ENCODE measurements around the gene SOX11.

SOX11 gene

DNA sequence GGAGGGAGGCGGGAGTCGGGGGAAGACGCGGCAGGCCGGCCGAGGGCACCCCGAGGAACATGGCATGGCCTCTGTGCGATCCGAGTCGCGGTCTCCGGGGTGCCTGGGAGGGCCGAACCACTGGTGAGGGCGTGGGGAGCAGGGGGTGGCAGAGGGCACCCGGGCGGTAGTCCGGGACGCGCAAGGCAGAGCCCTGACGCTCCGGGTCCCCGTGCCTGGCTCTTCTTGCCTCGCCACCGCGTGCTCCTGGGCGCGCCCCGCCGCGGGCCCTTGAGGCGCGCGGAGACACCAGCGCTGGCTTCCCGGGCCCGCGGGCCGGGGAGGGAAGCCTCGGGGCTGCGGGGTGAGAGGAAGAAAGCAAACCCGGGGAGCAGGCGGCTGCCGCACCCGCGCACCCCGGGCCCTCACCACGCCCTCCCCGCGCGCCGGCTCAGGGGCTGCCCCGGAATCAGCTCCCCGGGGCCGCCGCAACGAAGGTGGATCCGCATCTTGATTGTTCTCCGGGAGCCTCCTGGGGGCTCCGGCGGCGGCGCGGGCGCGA is 4.3 kb downstream of the SOX11 start:
- no peak for DNase-seq (ENCODE audit: low read depth in 1 of 2, low spot score in 1 of 2)
- Histone ChIP-seq H3K4me3 (replicated peaks; ENCODE audit: insufficient read depth, low read length) (no peak overlapping the region), H3K27ac (replicated peaks) (no peak overlapping the region), H3K27me3 (ENCODE audit: insufficient read depth, poor library complexity, severe bottlenecking) (peaks cover 21% of the 10 kb centered on the region)
- TF ChIP-seq GABPA (IDR thresholded peaks at IDR 0.05; ENCODE audit: low read depth) (no peak), POLR2AphosphoS5 (IDR thresholded peaks at IDR 0.05; ENCODE audit: low read depth) (no peak), SPI1 (IDR thresholded peaks at IDR 0.05; ENCODE audit: borderline replicate concordance, low read depth) (no peak), REST (IDR thresholded peaks at IDR 0.05; ENCODE audit: insufficient replicate concordance, low read depth) (no peak)
- TF ChIP-seq, protein P1, sequence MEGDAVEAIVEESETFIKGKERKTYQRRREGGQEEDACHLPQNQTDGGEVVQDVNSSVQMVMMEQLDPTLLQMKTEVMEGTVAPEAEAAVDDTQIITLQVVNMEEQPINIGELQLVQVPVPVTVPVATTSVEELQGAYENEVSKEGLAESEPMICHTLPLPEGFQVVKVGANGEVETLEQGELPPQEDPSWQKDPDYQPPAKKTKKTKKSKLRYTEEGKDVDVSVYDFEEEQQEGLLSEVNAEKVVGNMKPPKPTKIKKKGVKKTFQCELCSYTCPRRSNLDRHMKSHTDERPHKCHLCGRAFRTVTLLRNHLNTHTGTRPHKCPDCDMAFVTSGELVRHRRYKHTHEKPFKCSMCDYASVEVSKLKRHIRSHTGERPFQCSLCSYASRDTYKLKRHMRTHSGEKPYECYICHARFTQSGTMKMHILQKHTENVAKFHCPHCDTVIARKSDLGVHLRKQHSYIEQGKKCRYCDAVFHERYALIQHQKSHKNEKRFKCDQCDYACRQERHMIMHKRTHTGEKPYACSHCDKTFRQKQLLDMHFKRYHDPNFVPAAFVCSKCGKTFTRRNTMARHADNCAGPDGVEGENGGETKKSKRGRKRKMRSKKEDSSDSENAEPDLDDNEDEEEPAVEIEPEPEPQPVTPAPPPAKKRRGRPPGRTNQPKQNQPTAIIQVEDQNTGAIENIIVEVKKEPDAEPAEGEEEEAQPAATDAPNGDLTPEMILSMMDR (IDR thresholded peaks at IDR 0.05; ENCODE audit: insufficient read depth, low read length) = no peak

GRCh38 chr2:5696945-5697521 is 4.8 kb downstream of the SOX11 start:
- peaks cover 20% of the 10 kb centered on the region for H3K27me3 ChIP-seq (ENCODE audit: insufficient read depth, poor library complexity, severe bottlenecking)
- no peak for TF ChIP-seq REST (IDR thresholded peaks at IDR 0.05; ENCODE audit: insufficient replicate concordance, low read depth)
- TF ChIP-seq SPI1 (IDR thresholded peaks at IDR 0.05; ENCODE audit: borderline replicate concordance, low read depth) = no peak
- TF ChIP-seq, protein P1 (IDR thresholded peaks at IDR 0.05; ENCODE audit: insufficient read depth, low read length) = no peak
- TF ChIP-seq POLR2AphosphoS5 (IDR thresholded peaks at IDR 0.05; ENCODE audit: low read depth) = no peak
- no peak for TF ChIP-seq GABPA (IDR thresholded peaks at IDR 0.05; ENCODE audit: low read depth)
- no peak overlapping the region for H3K4me3 ChIP-seq (replicated peaks; ENCODE audit: insufficient read depth, low read length)
- no peak overlapping the region for H3K27ac ChIP-seq (replicated peaks)
- DNase-seq (ENCODE audit: low read depth in 1 of 2, low spot score in 1 of 2) = no peak

GRCh38 chr2:5697562-5697961 is 5.4 kb downstream of the SOX11 start:
- DNase-seq (ENCODE audit: low read depth in 1 of 2, low spot score in 1 of 2) = no peak
- Histone ChIP-seq H3K27me3 (ENCODE audit: insufficient read depth, poor library complexity, severe bottlenecking) (peaks cover 18% of the 10 kb centered on the region), H3K4me3 (replicated peaks; ENCODE audit: insufficient read depth, low read length) (no peak overlapping the region), H3K27ac (replicated peaks) (no peak overlapping the region)
- TF ChIP-seq GABPA (IDR thresholded peaks at IDR 0.05; ENCODE audit: low read depth) = no peak
- TF ChIP-seq POLR2AphosphoS5 (IDR thresholded peaks at IDR 0.05; ENCODE audit: low read depth) = no peak
- no peak for TF ChIP-seq REST (IDR thresholded peaks at IDR 0.05; ENCODE audit: insufficient replicate concordance, low read depth)
- no peak for TF ChIP-seq SPI1 (IDR thresholded peaks at IDR 0.05; ENCODE audit: borderline replicate concordance, low read depth)
- TF ChIP-seq, protein P1 (IDR thresholded peaks at IDR 0.05; ENCODE audit: insufficient read depth, low read length) = no peak

Measured in HL-60 (cell line).